AML-193 (cell line): ENCODE results near the gene CGB7.

Experiments used
- DNase-seq, 2 experiments: peaks; one replicate each; lab custom pipeline; 2025; lab: John Stamatoyannopoulos, UW

Gene CGB7

GRCh38 chr19:49016067-49016839, 41.3 kb downstream of the CGB7 start:
- DNase-seq: no peak

- no peak for DNase-seq
These were observed 42.7 kb downstream of the CGB7 start for GRCh38 chr19:49014870-49015255.

GRCh38 chr19:49014123-49014869, 43.3 kb downstream of the CGB7 start:
- no peak for DNase-seq

- no peak for DNase-seq
These were observed 46.4 kb downstream of the CGB7 start for GRCh38 chr19:49011194-49011593.

GRCh38 chr19:49010453-49010852, 47.1 kb downstream of the CGB7 start:
- no peak for DNase-seq

- DNase-seq: no peak
These were observed 47.7 kb downstream of the CGB7 start for GRCh38 chr19:49009828-49010227.

GRCh38 chr19:49006905-49007304, 50.6 kb downstream of the CGB7 start:
- DNase-seq: no peak

GRCh38 chr19:49004964-49005614, 52.5 kb downstream of the CGB7 start:
- DNase-seq: no peak
